H1 (cell line): ENCODE results near the gene HNRNPU. TPM values are rescaled to one million over a fixed set of nuclear protein-coding genes. Genes with fewer than 3 reads are reported as not detected.

Source experiments
- CTCF ChIA-PET: fragments of 300-600 bp; sonication (Branson Sonifier 250); formaldehyde crosslinking; loops from one replicate; lab custom pipeline; 2021; ENCODE audit not compliant: partially characterized antibody; lab: Charles Lee
- POLR2A ChIA-PET: fragments of 300-600 bp; sonication (Branson Sonifier 250); formaldehyde crosslinking; loops from one replicate; lab custom pipeline; 2021; ENCODE audit warnings: inconsistent platforms; ENCODE audit not compliant: partially characterized antibody; lab: Charles Lee
- DNase-seq, 2 experiments: peaks; one replicate each; pipeline versions ENCODE4 v3.0.0 to v3.0.0-alpha.2; 2010 to 2022; ENCODE audit warnings: low spot score in 2 of 2, low read depth in 1 of 2, mixed read lengths in 1 of 2
- FAIRE-seq: peaks from 2 replicates; lab custom pipeline; 2011; peaks lifted over from hg19 to GRCh38; lab: Jason Lieb, UNC
- H2AFZ ChIP-seq: 2 replicates; pipeline ENCODE4 v1.8.1; 2012; ENCODE audit warnings: low read length, inconsistent platforms
- H2AK5ac ChIP-seq: 2 replicates; pipeline ENCODE4 v1.6.1; 2013; ENCODE audit warnings: low read depth, low read length
- H2BK120ac ChIP-seq: replicated peaks from 2 replicates; pipeline ENCODE3; 2013; ENCODE audit warnings: low read depth, low read length, inconsistent platforms
- H2BK12ac ChIP-seq: 2 replicates; pipeline ENCODE4 v1.6.1; 2013; ENCODE audit warnings: low read depth, low read length
- H2BK15ac ChIP-seq: 2 replicates; pipeline ENCODE4 v1.6.1; 2013; ENCODE audit warnings: low read length
- H2BK20ac ChIP-seq: 2 replicates; pipeline ENCODE4 v1.6.1; 2013; ENCODE audit warnings: low read length
- H2BK5ac ChIP-seq: 2 replicates; pipeline ENCODE4 v1.6.1; 2013; ENCODE audit warnings: low read depth, low read length
- H3K14ac ChIP-seq: 2 replicates; pipeline ENCODE4 v1.6.1; 2013; ENCODE audit warnings: inconsistent platforms; ENCODE audit not compliant: insufficient read length
- H3K18ac ChIP-seq: 2 replicates; pipeline ENCODE4 v1.6.1; 2013; ENCODE audit warnings: low read length; ENCODE audit errors: extremely low read depth
- H3K23ac ChIP-seq: 2 replicates; pipeline ENCODE4 v1.6.1; 2013; ENCODE audit warnings: inconsistent platforms; ENCODE audit not compliant: insufficient read length
- H3K23me2 ChIP-seq: 2 replicates; pipeline ENCODE4 v1.6.1; 2013; ENCODE audit warnings: low read depth, low read length
- H3K27ac ChIP-seq: 2 replicates; pipeline ENCODE4 v1.6.1; 2011; ENCODE audit warnings: low read depth, low read length, inconsistent platforms
- H3K27me3 ChIP-seq, 4 experiments: replicated peaks in 1 of 4; 1 replicate in 1 of 4; 2 replicates in 3 of 4; pipeline versions ENCODE4 v1.6.1 to v1.8.1; 2011 to 2013; ENCODE audit warnings: low read length in 3 of 4, mild to moderate bottlenecking in 3 of 4, inconsistent platforms in 2 of 4, mixed read lengths in 2 of 4, moderate library complexity in 1 of 4; ENCODE audit not compliant: control insufficient read depth in 3 of 4, insufficient read depth in 3 of 4; ENCODE audit errors: extremely low read depth in 1 of 4
- H3K36me3 ChIP-seq, 4 experiments: 2 replicates each; pipeline versions ENCODE4 v1.6.1 to v1.8.1; 2011 to 2013; ENCODE audit warnings: mild to moderate bottlenecking in 4 of 4, low read length in 3 of 4, moderate library complexity in 2 of 4, control low read depth in 1 of 4, inconsistent platforms in 1 of 4; ENCODE audit not compliant: insufficient read depth in 4 of 4, control insufficient read depth in 2 of 4
- H3K4ac ChIP-seq: replicated peaks from 2 replicates; pipeline ENCODE3; 2013; ENCODE audit warnings: low read length, low read depth, mixed read lengths, inconsistent platforms; ENCODE audit not compliant: insufficient read length
- H3K4me1 ChIP-seq, 4 experiments: replicated peaks in 1 of 4; 1 replicate in 1 of 4; 2 replicates in 3 of 4; pipeline versions ENCODE4 v1.6.1 to v1.8.1; 2011 to 2013; ENCODE audit warnings: low read length in 3 of 4, inconsistent platforms in 2 of 4, mixed read lengths in 1 of 4; ENCODE audit not compliant: insufficient read depth in 4 of 4, control insufficient read depth in 3 of 4
- H3K4me2 ChIP-seq, 2 experiments: 2 replicates each; pipeline versions ENCODE4 v1.6.1 to v1.8.1; 2011 to 2013; ENCODE audit warnings: low read depth in 2 of 2, low read length in 2 of 2, control low read depth in 1 of 2, inconsistent platforms in 1 of 2, mild to moderate bottlenecking in 1 of 2; ENCODE audit not compliant: insufficient read depth in 1 of 2
- H3K4me3 ChIP-seq, 4 experiments: fragments of 200-600, 300-600 bp in 1 of 4; sonication (generic), shearing (Covaris generic), sonication (Bioruptor Twin) in 1 of 4; 2 replicates each; pipeline versions ENCODE4 v1.5.1 to v1.8.1; 2011 to 2016; ENCODE audit warnings: low read length in 4 of 4, low read depth in 3 of 4, control low read depth in 2 of 4, inconsistent platforms in 2 of 4, mild to moderate bottlenecking in 2 of 4, mixed read lengths in 1 of 4, moderate library complexity in 1 of 4; ENCODE audit not compliant: insufficient read depth in 2 of 4; ENCODE audit errors: extremely low read depth in 1 of 4
- H3K56ac ChIP-seq: replicated peaks from 2 replicates; pipeline ENCODE3; 2013; ENCODE audit warnings: low read depth, mild to moderate bottlenecking, mixed read lengths, low read length, inconsistent platforms; ENCODE audit not compliant: insufficient read length
- H3K79me1 ChIP-seq: 2 replicates; pipeline ENCODE4 v1.6.1; 2013; ENCODE audit warnings: low read depth, low read length, control low read depth
- H3K79me2 ChIP-seq, 2 experiments: 2 replicates each; pipeline versions ENCODE4 v1.6.1 to v1.8.1; 2012 to 2013; ENCODE audit warnings: low read length in 2 of 2, mild to moderate bottlenecking in 2 of 2, inconsistent platforms in 1 of 2; ENCODE audit not compliant: insufficient read depth in 2 of 2, control insufficient read depth in 1 of 2
- H3K9ac ChIP-seq, 4 experiments: replicated peaks in 1 of 4; 1 replicate in 1 of 4; 2 replicates in 3 of 4; pipeline versions ENCODE4 v1.6.1 to v1.8.1; 2011 to 2013; ENCODE audit warnings: low read depth in 3 of 4, low read length in 3 of 4, control low read depth in 2 of 4, mild to moderate bottlenecking in 2 of 4, moderate library complexity in 2 of 4, inconsistent platforms in 1 of 4; ENCODE audit errors: extremely low read depth in 1 of 4
- H3K9me3 ChIP-seq, 2 experiments: 2 replicates each; pipeline versions ENCODE4 v1.6.1 to v1.8.1; 2012 to 2013; ENCODE audit warnings: mild to moderate bottlenecking in 2 of 2, moderate library complexity in 2 of 2, control low read depth in 1 of 2, inconsistent platforms in 1 of 2, low read depth in 1 of 2, low read length in 1 of 2, mixed read lengths in 1 of 2; ENCODE audit not compliant: insufficient read depth in 2 of 2
- H4K20me1 ChIP-seq, 2 experiments: replicated peaks in 1 of 2; 2 replicates each; pipeline versions ENCODE3 to v1.8.1; 2011 to 2013; ENCODE audit warnings: inconsistent platforms in 2 of 2, low read length in 2 of 2, mild to moderate bottlenecking in 1 of 2; ENCODE audit not compliant: insufficient read depth in 2 of 2, control insufficient read depth in 1 of 2
- H4K5ac ChIP-seq: 2 replicates; pipeline ENCODE4 v1.6.1; 2013; ENCODE audit warnings: low read length, low read depth, mixed read lengths, inconsistent platforms; ENCODE audit not compliant: insufficient read length
- H4K8ac ChIP-seq: 2 replicates; pipeline ENCODE4 v1.8.0; 2013; ENCODE audit warnings: mild to moderate bottlenecking, moderate library complexity, low read length, inconsistent platforms; ENCODE audit not compliant: insufficient read depth; ENCODE audit errors: extremely low read depth
- H4K91ac ChIP-seq: replicated peaks from 2 replicates; pipeline ENCODE3; 2013; ENCODE audit warnings: low read length, mixed read lengths, inconsistent platforms; ENCODE audit not compliant: insufficient read length
- CHD2 ChIP-seq: IDR thresholded peaks from 2 replicates; pipeline ENCODE4 v1.6.1; 2012; ENCODE audit warnings: low read length, improper control_type of control experiment
- EGR1 ChIP-seq: IDR thresholded peaks from 2 replicates; pipeline ENCODE4 v1.6.1; 2011; ENCODE audit warnings: low read depth, low read length, borderline replicate concordance
- EZH2 ChIP-seq: fragments of 200-600 bp; sonication (generic); IDR thresholded peaks from 2 replicates; pipeline ENCODE4 v1.7.1; 2012; ENCODE audit warnings: low read depth, mild to moderate bottlenecking, moderate library complexity, low read length, inconsistent platforms; ENCODE audit not compliant: severe bottlenecking
- NANOG ChIP-seq: IDR thresholded peaks from 2 replicates; pipeline ENCODE4 v1.6.1; 2011; ENCODE audit warnings: low read length, low read depth, mild to moderate bottlenecking, inconsistent platforms; ENCODE audit not compliant: insufficient read depth, poor library complexity, severe bottlenecking
- POLR2A ChIP-seq, 2 experiments: IDR thresholded peaks; 1 replicate in 1 of 2; 2 replicates in 1 of 2; pipeline ENCODE4 v1.6.1; 2011; ENCODE audit warnings: low read depth in 2 of 2, low read length in 2 of 2, mild to moderate bottlenecking in 2 of 2; ENCODE audit errors: control extremely low read depth in 1 of 2
- POLR2AphosphoS5 ChIP-seq: IDR thresholded peaks from 2 replicates; pipeline ENCODE4 v1.6.1; 2011; ENCODE audit warnings: low read depth, low read length
- WGBS, 2 experiments: shearing (Covaris generic) in 1 of 2; methylation state at CpG; one replicate each; pipeline versions ENCODE4 v1.1.6 to v1.1.7; 2013 to 2015; ENCODE audit warnings: low lambda C conversion rate in 2 of 2, mixed read lengths in 2 of 2, inconsistent platforms in 1 of 2, low coverage in 1 of 2, missing lambda C conversion rate in 1 of 2; ENCODE audit not compliant: insufficient replicate concordance in 2 of 2, insufficient coverage in 1 of 2, insufficient read length in 1 of 2; ENCODE audit errors: extremely low coverage in 1 of 2, missing lambda C conversion rate in 1 of 2; 5-methylcytosine and 5-hydroxymethylcytosine counted together
- polyA plus RNA-seq, 7 experiments: library from polyadenylated mRNA; depleted of rRNA in 3 of 7; stranded (reverse) in 5 of 7; unstranded in 2 of 7; fragments of >200 nt in 5 of 7; fragments of 200-250 nt in 2 of 7; gene quantifications; 1 replicate in 5 of 7; 2 replicates in 1 of 7; 4 replicates in 1 of 7; pipeline versions ENCODE4 v1.2.1 to v1.2.3, GENCODE V29; 2011 to 2013; ENCODE audit warnings: missing spikeins in 2 of 7, mixed read lengths in 2 of 7
- total RNA-seq: library from RNA; stranded (reverse); fragmentation: NEBNext Ultra II Directional; extraction: Animal tissue kit (Norgen Biotek cat#: 25700); gene quantifications from 2 replicates; pipeline ENCODE4 v1.2.1, GENCODE V29; 2021

The HNRNPU gene
- total and polyA plus RNA-seq, 2 of the 8 experiments (the other 6 are each of a cell fraction or from before 2014, with no cell fraction given), result 95.6 to 606 TPM

- Histone ChIP-seq H4K20me1 (peaks cover 0 to 3% of the 10 kb centered on the region in 2 experiments), H3K9me3 (no peaks in the 10 kb centered on the region), H2AFZ (no peak overlapping the region), H4K91ac (no peak overlapping the region), H3K18ac (no peak overlapping the region), H3K9ac (no peak overlapping the region), H3K23me2 (no peaks in the 10 kb centered on the region), H3K27me3 (no peaks in the 10 kb centered on the region), H4K8ac (no peak overlapping the region), H2BK12ac (no peak overlapping the region), H2BK15ac (no peak overlapping the region), H3K4me1 (no peaks in the 10 kb centered on the region), H3K27ac (no peak overlapping the region), H3K79me1 (no peaks in the 10 kb centered on the region), H3K56ac (no peak overlapping the region), H2BK20ac (no peak overlapping the region), H3K4me3 (no peak overlapping the region), H2BK5ac (no peak overlapping the region), H2AK5ac (no peak overlapping the region), H3K23ac (no peak overlapping the region), H3K4me2 (no peak overlapping the region), H3K14ac (no peak overlapping the region), H3K4ac (no peak overlapping the region), H2BK120ac (no peak overlapping the region), H3K36me3 (peaks cover 5 to 98% (median 59%) of the 10 kb centered on the region in 4 experiments; a peak in 7 of 8 replicates), H4K5ac (no peak overlapping the region), H3K79me2 (peaks cover 0 to 23% of the 10 kb centered on the region in 2 experiments; a peak in 2 of 4 replicates)
- ChIA-PET CTCF (interaction anchor here (0.6 to 2.3 kb wide), 6 partner anchors 10 to 944 kb away, joined by 3 to 11 read pairs (median 4); no protein-coding TSS in a partner anchor), POLR2A (interaction anchor here (0.6 to 29.6 kb wide), 5 partner anchors 13 to 185 kb away, joined by 3 to 677 read pairs (median 3); partner anchors contain the start of genes COX20 and HNRNPU)
- DNase-seq, result no peak
- TF ChIP-seq NANOG (no peak), POLR2A (IDR thresholded peaks at IDR 0.05; ENCODE audit: control extremely low read depth in 1 of 2, low read depth in 2 of 2, low read length in 2 of 2) (peak in 1 of 2 experiments; percentile 12; a peak in 1 of 3 replicates), EGR1 (no peak), EZH2 (no peak), POLR2AphosphoS5 (peak; percentile 81), CHD2 (no peak)
- no peak for FAIRE-seq
- 83% methylated on average over 1 of the region's 1 CpG; no CpG with 5 or more reads in 1 of the 2 experiments for WGBS, 2 experiments
These were observed 15.0 kb downstream of the HNRNPU start for GRCh38 chr1:244849189-244849866.
